Endometrial microvascular endothelial cells (primary cell): ENCODE measurements around the gene KCNE5. TPM values are rescaled to one million over a fixed set of nuclear protein-coding genes. Genes with fewer than 3 reads are reported as not detected.
"Not testable (repeated sequence)": the region's sequence is repeated elsewhere in the genome, so short reads cannot be mapped to it uniquely, and the experiment has no call there.

Experiments
- in situ Hi-C: cut with HindIII; loops from 2 replicates; pipeline ENCODE4 v1.10.0; 2017; ENCODE audit warnings: low sequenced_read_pairs, low pct_unique_long_range_greater_than_20kb; ENCODE audit errors: inconsistent ontology term
- total RNA-seq: library from RNA; depleted of rRNA; stranded (reverse); fragments of >200 nt; gene quantifications from one replicate; pipeline ENCODE4 v1.2.3, GENCODE V29; 2015; ENCODE audit errors: inconsistent ontology term

KCNE5 gene, protein sequence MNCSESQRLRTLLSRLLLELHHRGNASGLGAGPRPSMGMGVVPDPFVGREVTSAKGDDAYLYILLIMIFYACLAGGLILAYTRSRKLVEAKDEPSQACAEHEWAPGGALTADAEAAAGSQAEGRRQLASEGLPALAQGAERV
- total RNA-seq: not detected

DNA sequence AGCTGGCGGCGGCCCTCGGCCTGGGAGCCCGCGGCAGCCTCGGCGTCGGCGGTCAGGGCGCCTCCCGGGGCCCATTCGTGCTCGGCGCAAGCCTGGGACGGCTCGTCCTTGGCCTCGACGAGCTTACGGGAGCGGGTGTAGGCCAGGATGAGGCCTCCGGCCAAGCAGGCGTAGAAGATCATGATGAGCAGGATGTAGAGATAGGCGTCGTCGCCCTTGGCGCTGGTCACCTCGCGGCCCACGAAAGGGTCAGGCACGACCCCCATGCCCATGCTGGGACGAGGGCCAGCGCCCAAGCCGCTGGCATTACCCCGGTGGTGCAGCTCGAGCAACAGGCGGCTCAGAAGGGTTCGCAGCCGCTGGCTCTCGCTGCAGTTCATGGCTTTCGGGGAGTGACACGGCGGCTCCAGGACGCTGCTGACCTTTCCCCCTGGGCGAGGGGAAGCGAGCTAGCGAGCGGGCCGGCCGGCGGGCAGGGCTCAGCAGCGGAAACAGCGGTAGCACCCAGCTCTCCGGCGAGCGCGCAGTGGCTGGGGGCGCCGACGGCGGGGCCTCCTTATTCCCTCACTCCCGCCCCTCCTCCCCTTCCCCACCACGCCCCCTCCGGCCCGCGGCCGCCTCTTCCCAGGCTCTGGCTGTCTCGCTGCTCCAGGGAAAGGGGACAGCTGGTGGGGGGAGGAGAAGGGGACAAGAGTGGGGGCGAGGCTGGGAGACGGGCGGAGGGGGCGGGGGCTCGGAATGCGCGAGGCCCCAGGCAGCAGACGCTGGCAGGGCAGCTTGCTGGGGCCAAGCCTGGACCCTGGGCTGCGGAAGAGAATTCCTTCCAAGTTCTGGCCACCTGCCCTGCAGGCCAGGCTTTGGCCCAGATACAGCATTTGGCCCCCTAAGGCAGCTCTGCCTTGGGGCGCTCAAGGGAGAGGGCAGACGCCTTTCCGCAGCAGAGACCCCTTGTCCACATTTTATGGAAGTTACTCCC is at the start of gene KCNE5:
TSS of gene KCNE5 (minus strand) at position 532 of the 976 bp plus-strand sequence. CDS start at position 380, 152 bp downstream.
- in situ Hi-C loops: no loop called here

DNA sequence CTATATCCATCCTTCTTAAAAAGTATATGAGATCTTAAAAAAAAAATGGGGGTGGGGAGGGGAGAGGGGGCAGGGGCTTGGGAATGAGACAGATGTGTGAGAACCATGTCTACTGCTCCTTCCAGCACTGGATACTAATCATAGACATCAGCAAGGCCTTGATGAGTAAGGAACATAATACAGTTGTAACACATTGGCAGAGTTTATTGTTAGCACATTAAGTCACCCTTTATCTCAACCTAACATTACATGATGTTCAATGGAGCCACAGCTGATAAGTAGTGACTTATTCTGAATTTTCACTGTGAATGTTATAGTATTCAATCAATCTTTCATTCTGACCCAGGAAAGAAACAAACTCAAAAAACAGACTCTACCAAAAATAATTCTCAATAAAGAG is 47.3 kb upstream of the KCNE5 start:
- in situ Hi-C loops: no loop called here

DNA sequence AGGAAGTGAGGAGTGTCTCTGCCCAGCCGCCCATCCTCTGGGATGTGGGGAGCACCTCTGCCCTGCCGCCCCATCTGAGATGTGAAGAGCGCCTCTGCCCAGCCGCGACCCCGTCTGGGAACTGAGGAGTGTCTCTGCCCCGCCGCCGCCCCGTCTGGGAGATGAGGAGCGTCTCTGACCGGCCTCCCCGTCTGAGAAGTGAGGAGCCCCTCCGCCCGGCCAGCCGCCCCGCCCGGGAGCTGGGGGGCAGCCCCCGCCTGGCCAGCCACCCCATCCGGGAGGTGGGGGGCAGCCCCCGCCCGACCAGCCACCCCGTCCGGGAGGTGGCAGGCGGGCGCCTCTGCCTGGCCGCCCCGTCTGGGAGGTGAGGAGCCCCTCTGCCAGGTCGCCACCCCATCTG is 46.2 kb upstream of the KCNE5 start:
- in situ Hi-C loops: not testable (repeated sequence)

DNA sequence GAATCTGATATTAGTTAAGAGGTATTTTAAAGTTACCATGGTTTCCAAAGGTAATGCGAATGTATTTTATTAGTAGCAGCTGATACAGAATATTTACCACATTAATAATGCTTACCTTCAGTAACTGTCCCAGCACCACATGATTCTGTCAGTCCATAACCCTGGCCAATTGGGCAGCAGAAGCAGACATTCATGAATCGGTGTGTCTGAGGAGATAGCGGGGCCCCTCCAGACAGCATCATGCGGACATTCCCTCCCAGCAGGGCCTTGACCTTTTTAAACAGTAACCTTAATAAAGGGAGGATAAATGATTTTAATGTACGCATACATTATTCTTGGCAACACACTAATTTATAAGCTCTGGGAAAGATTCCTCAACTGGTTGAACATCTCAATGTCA is 43.0 kb upstream of the KCNE5 start:
- in situ Hi-C loops: no loop called here

DNA sequence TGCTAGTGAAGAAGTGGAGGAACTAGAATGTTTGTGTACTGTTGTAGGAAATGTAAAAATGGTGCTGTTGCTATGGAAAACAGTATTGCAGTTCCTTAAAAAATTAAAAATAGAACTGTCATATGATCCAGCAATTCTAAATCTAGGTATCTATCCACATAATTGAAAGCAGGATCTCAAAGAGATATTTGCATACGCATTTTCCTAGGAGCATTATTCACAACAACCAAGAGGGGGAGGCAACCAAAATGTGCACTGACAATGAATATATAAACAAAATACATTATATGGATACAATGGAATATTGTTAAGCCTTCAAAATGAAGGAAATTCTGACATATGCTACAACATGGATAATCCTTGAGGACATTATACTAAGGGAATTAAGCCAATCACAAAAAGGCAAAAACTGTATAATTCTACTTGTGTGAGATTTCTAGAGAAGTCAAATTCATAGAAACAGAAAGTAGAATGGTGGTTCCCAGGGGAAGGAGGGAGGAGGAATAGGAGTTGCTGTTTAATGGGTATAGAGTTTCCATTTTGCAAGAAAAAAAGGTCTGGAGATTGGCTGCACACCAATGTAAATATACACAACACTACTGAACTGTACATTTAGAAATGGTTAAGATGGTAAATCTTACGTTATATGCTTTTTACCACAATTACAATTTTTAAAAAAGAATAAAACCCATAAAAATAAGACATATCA is 35.6 kb upstream of the KCNE5 start:
- in situ Hi-C loops: no loop called here

DNA sequence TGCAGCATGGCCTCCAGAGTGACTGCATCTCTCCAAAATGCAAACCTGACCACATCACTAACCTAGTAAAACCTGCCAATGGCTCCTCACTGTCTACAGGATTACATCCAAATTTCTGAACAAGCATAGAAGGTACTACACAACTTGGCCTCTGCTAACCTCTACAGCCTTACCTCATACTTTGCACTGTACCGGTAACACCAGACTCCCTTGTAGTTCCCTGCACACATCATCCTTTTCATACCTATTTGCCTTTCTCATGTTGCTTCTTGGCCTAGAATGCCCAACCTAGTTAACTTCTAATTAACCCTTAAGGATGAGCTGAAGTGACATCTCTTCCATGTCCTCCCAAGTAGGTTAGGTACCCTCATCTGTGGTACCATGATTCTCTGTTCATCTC is 33.4 kb upstream of the KCNE5 start:
- in situ Hi-C loops: no loop called here

DNA sequence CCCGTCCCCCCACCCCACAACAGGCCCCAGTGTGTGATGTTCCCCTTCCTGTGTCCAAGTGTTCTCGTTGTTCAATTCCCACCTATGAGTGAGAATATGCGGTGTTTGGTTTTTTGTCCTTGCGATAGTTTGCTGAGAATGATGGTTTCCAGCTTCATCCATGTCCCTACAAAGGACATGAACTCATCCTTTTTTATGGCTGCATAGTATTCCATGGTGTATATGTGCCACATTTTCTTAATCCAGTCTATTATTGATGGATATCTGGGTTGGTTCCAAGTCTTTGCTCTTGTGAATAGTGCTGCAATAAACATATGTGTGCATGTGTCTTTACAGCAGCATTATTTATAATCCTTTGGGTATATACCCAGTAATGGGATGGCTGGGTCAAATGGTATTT is 32.4 kb upstream of the KCNE5 start:
- in situ Hi-C loops: not testable (repeated sequence)

DNA sequence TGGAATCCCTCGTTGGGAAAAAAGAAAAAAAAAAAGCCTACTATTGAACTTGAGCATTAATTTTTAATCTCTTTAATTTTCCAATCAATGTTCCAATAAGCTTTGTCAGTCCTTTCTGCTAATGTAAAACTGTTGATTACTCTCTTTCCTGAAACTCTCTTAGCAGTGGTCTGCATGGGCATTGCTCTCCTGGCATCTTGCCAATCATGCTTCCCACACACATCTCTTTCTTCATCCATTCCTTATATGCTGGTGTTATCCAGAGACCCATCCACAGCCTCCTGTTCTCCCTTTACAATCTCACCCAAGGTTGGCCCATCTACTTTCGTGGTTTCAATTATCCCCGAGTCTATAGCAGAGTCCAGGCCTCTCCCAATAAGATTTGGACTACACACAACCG is 31.8 kb upstream of the KCNE5 start:
- in situ Hi-C loops: no loop called here

DNA sequence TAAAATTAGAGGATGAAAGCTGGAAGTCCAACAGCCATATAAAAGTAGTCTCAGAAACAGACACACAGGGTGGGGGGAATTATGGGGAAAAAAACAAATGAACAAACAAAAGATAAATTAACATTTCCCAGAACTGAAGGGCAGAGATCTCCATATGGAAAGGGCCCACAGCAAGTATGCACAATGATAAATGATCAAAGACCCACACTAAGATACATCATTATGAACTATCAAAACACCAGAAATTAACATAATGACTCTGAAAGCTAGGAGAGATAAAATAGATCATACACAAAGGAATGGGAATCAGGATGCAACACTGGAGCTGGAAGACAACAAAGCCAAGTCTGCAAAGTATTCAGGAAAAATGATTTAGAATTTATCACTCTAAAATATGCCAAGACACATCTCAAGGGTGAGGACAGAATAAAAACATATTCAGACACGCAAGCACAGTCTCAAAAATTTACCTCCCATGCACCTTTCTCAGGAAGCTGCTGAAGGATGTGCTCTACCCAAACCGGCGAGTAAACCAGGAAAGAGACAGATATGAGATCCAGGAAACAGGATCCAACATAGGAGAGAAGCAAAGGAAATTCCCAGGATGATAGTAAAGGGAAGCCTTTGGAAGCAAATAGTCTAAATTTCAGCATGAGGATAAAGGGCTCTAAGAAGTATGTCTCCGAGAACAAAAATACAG is 30.7 kb upstream of the KCNE5 start:
- in situ Hi-C loops: no loop called here

DNA sequence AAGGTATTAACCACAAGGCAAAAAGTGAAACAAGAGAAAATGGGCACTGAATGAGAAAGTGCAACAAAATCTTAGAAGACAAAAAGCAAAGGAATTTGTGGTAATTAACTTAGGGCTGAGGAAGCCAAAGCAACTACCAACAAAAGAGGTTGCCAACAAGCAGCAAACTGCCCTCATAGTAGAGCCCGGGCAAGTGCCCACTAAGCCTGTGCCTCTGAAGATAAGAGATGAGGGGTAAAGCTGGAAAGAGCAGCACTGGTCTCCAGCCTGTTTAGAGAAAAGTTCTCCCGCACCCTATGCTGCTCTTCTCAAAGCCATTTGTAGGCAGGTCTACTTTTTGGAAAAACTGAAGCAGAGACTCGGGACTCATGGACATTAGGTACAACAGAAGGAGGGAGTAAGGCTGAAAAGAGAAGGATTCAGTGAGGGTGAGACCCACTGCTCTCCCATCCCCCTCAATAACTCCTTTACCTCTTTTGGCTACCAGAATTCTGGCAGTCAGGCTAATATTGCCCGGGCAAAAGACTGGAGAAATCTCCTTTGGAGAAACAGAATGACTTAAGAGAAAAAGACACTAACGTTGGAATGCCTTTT is 29.6 kb upstream of the KCNE5 start:
- in situ Hi-C loops: no loop called here

DNA sequence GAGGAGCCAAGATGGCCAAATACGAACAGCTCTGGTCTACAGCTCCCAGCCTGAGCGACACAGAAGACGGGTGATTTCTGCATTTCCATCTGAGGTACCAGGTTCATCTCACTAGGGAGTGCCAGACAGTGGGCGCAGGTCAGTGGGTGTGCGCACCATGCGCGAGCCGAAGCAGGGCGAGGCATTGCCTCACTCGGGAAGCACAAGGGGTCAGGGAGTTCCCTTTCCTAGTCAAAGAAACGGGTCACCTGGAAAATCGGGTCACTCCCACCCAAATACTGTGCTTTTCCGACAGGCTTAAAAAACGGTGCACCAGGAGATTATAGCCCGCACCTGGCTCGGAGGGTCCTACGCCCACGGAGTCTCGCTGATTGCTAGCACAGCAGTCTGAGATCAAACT is 19.7 kb upstream of the KCNE5 start:
- in situ Hi-C loops: not testable (repeated sequence)

DNA sequence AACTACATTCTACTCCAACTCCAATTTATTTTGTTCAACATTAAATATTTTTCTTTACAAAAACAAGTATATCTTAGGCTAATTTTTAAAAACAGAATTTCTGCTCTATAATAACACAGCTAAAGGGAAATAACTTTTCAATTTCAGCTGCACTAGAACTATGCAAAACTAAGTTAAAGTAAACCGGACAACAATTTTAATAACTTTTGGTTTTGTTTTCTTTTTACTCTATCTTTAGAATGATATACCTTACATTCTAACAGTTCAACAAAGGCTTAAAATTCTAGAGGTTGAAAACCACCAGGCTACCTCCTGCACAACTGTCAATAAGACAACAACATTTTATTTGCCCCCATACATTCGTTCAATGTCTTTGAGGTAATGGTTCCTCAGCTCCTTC is 18.7 kb upstream of the KCNE5 start:
- in situ Hi-C loops: no loop called here

DNA sequence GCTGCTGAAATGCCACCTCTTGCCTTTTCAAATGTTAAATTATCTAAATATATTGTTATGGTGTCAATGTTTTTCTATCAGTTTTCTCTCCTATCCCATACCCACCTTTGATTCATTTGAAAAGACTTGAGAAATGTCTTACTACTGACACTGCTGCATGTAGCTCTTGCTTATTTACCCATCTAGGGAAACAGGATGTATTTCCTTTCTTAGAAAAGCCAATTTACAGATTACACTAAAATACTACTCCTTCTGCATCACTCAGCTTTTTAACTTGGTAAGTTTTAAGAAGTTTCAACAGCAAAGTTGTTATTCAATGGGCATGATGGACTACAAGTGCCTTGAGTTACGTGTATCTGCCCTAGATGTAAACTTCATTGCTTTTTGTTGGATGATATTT is 13.2 kb upstream of the KCNE5 start:
- in situ Hi-C loops: no loop called here

DNA sequence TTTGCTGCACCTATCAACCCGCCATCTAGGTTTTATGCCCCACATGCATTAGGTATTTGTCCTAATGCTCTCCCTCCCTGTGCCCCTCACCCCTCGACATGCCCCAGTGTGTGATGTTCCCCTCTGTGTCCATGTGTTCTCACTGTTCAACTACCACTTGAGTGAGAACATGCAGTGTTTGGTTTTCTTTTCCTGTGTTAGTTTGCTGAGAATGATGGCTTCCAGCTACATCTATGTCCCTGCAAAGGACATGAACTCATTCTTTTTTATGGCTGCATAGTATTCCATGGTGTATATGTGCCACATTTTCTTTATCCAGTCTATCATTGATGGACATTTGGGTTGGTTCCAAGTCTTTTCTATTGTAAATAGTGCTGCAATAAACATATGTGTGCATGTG is 12.5 kb upstream of the KCNE5 start:
- in situ Hi-C loops: not testable (repeated sequence)

DNA sequence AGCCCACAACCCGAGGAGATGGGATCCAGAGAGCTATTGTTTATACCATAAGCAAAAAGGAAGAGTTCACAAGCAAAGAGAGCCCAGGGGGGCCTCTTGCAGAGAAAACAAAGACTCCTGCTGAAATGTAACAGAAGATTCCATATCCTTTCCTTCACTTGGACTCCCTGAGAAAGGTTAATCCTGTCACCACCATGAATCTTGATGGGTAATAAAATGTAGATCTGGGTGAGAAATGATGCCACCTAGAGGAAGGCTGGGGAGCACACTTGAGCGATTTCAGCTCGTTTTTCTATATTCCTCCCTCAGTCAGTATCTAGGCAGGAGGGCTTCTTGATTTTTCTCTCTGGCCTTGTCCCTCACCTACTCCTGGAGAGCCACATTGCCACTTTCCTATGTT is 10.2 kb upstream of the KCNE5 start:
- in situ Hi-C loops: no loop called here

DNA sequence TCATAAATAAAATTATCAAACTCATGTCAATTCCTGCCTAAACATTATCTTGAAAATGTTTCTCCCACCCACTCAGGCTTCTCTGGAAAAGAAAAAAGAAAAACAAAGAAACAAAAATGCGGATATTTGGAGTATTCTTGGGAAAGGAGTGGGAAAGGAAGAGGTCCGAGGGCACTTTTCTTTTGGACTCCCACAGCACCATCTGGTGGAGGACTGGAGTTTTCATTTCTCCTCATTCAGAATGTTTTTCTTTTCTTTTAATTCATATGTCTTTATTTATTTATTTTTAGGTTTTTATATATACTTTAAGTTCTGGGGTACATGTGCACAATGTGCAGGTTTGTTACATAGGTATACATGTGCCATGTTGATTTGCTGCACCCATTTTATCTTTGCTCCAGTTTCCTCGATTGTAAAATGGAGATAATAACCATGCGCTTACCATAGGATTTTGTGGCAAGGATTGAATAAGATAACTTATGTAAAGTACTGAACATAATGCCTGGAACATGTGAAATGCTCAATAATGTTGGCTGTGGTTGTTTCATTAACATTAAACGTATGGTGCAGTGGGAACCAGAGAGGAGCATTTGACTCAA is 8.0 kb upstream of the KCNE5 start:
- in situ Hi-C loops: no loop called here

DNA sequence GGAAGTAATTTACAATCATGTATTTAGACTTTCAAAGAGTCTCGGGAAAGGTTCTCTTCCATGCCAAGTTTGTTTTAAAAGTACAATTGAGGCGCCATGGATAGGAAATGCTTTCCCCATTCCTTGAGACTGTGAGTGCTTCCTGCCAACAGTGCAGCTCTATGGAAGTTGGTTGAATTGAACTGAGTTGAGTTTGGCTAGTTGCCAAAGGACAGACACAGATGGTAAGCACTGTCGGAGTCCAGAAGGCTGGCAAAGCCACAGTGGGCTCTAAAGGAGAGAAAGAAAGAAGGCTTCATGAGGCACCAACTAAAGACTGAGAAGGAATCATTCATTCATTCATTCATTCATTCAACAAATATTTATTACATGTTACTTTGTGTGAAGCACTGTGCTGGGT is 4.3 kb upstream of the KCNE5 start:
- in situ Hi-C loops: no loop called here

DNA sequence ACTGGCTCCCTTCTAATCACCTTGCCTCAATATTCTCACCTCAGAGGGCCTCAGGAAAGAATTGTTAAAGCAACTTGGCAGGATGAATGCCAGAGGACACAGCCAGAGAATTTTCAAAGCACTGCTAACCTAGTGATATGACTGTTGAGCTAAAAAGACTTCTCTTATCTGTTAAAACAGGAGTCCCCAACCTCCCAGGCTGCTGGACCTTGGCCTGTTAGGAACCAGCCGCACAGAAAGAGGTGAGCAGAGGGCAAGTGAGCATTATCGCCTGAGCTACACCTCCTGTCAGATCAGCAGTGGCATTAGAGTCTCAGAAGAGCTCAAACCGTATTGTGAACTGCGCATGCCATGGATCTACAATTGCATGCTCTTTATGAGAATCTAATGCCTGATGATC is 1.7 kb upstream of the KCNE5 start:
- in situ Hi-C loops: no loop called here

DNA sequence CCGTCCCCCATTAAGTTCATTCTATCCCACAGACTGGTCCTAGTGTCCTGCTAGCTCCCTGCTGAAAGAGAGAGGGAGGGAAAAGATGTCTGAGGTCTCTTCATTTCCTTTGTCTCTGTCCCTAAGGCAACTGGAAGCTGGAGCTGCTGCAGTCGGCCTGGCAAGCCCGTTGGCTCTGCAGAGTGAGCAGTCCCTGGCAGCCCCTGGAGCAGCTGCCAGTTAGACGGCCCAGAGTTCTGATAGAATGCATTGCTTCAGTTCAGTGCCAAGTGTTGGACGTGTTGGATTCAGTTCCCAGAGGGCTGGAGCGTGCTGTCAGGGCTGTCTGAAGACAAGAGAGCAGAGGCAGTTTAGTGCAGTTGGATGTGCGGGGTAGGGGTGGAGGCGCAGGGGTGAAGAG is 975 bp downstream of the KCNE5 start:
- in situ Hi-C loops: no loop called here
